ENCODE measurements around the gene HES3.

Gene HES3

GRCh38 chr1:6234502-6235295, 9.3 kb upstream of the HES3 start:
- peak; percentile 38 for DNase-seq (ENCODE audit: low read depth)
- peak overlapping the region; percentile 77 for H3K4me3 ChIP-seq (ENCODE audit: low read depth, low read length)
- no peak for TF ChIP-seq CTCF (conservative IDR thresholded peaks at IDR 0.05; ENCODE audit: low read depth, low read length)

GRCh38 chr1:6235296-6235677, 8.7 kb upstream of the HES3 start:
- no peak for TF ChIP-seq CTCF (conservative IDR thresholded peaks at IDR 0.05; ENCODE audit: low read depth, low read length)
- H3K4me3 ChIP-seq (ENCODE audit: low read depth, low read length), result peak overlapping the region; percentile 77
- no peak for DNase-seq (ENCODE audit: low read depth)

- no peak overlapping the region for H3K4me3 ChIP-seq (ENCODE audit: low read depth, low read length)
- TF ChIP-seq CTCF (conservative IDR thresholded peaks at IDR 0.05; ENCODE audit: low read depth, low read length), result no peak
- DNase-seq (ENCODE audit: low read depth), result no peak
Measured at GRCh38 chr1:6237093-6237492, 6.9 kb upstream of the HES3 start.

- TF ChIP-seq CTCF (conservative IDR thresholded peaks at IDR 0.05; ENCODE audit: low read depth, low read length), result no peak
- H3K4me3 ChIP-seq (ENCODE audit: low read depth, low read length), result no peak overlapping the region
- no peak for DNase-seq (ENCODE audit: low read depth)
Measured at GRCh38 chr1:6239213-6239752, 4.7 kb upstream of the HES3 start.

GRCh38 chr1:6239950-6240768, 3.8 kb upstream of the HES3 start:
- TF ChIP-seq CTCF (conservative IDR thresholded peaks at IDR 0.05; ENCODE audit: low read depth, low read length), result no peak
- peak; percentile 34 for DNase-seq (ENCODE audit: low read depth)
- no peak overlapping the region for H3K4me3 ChIP-seq (ENCODE audit: low read depth, low read length)

- peak overlapping the region; percentile 29 for H3K4me3 ChIP-seq (ENCODE audit: low read depth, low read length)
- DNase-seq (ENCODE audit: low read depth), result no peak
- TF ChIP-seq CTCF (conservative IDR thresholded peaks at IDR 0.05; ENCODE audit: low read depth, low read length), result no peak
Measured at GRCh38 chr1:6241107-6241886, 2.7 kb upstream of the HES3 start.
